CD14-positive monocyte (primary cell): ENCODE results near the gene ASCC1. TPM values are rescaled to one million over a fixed set of nuclear protein-coding genes. Genes with fewer than 3 reads are reported as not detected.

Source experiments
- DNase-seq, 3 donors: peaks; one replicate each; pipeline ENCODE4 v3.0.0-alpha.2; 2011 to 2022
- H2AFZ ChIP-seq: 2 replicates; pipeline ENCODE4 v1.6.0; 2012; ENCODE audit warnings: mild to moderate bottlenecking, low read depth, low read length, inconsistent platforms; ENCODE audit not compliant: insufficient read depth, poor library complexity, severe bottlenecking
- H3K27ac ChIP-seq, 2 donors: 1 replicate in 1 of 2; 2 replicates in 1 of 2; pipeline ENCODE4 v1.5.1; 2012 to 2013; ENCODE audit warnings: low read length in 2 of 2, control low read depth in 1 of 2, inconsistent platforms in 1 of 2, low read depth in 1 of 2, mild to moderate bottlenecking in 1 of 2
- H3K27me3 ChIP-seq, 2 donors: one replicate each; pipeline versions ENCODE4 v1.6.0 to v1.6.1; 2011 to 2013; ENCODE audit warnings: low read length in 2 of 2; ENCODE audit not compliant: control insufficient read depth in 2 of 2, insufficient read depth in 2 of 2
- H3K36me3 ChIP-seq, 2 donors: replicated peaks in 1 of 2; 1 replicate in 1 of 2; 2 replicates in 1 of 2; pipeline versions ENCODE4 v1.5.1 to v1.6.1; 2012 to 2013; ENCODE audit warnings: low read length in 2 of 2, control low read depth in 1 of 2, inconsistent platforms in 1 of 2, mild to moderate bottlenecking in 1 of 2; ENCODE audit not compliant: insufficient read depth in 2 of 2, control insufficient read depth in 1 of 2
- H3K4me1 ChIP-seq, 2 donors: 1 replicate in 1 of 2; 2 replicates in 1 of 2; pipeline versions ENCODE4 v1.5.1 to v1.6.1; 2012 to 2013; ENCODE audit warnings: low read length in 2 of 2, control low read depth in 1 of 2, inconsistent platforms in 1 of 2, mild to moderate bottlenecking in 1 of 2, moderate library complexity in 1 of 2; ENCODE audit not compliant: insufficient read depth in 2 of 2, control insufficient read depth in 1 of 2
- H3K4me2 ChIP-seq: replicated peaks from 2 replicates; pipeline ENCODE3; 2012; ENCODE audit warnings: low read length, moderate library complexity, mild to moderate bottlenecking; ENCODE audit not compliant: poor library complexity, severe bottlenecking; ENCODE audit errors: extremely low read depth
- H3K4me3 ChIP-seq, 3 experiments: fragments of 200-600 bp in 1 of 3; sonication (generic) in 1 of 3; replicated peaks in 1 of 3; 1 replicate in 2 of 3; 2 replicates in 1 of 3; pipeline ENCODE4 v1.5.1; 2011 to 2013; ENCODE audit warnings: low read length in 3 of 3, mild to moderate bottlenecking in 3 of 3, control low read depth in 2 of 3, low read depth in 2 of 3, inconsistent platforms in 1 of 3, moderate library complexity in 1 of 3
- H3K79me2 ChIP-seq: 2 replicates; pipeline ENCODE4 v1.6.0; 2012; ENCODE audit warnings: mild to moderate bottlenecking, control low read depth, inconsistent platforms, low read length, moderate library complexity; ENCODE audit not compliant: insufficient read depth
- H3K9ac ChIP-seq: 2 replicates; pipeline ENCODE4 v1.6.0; 2017; ENCODE audit warnings: low read length, mild to moderate bottlenecking; ENCODE audit not compliant: insufficient read depth, poor library complexity, severe bottlenecking
- H3K9me3 ChIP-seq, 2 donors: replicated peaks in 1 of 2; 1 replicate in 1 of 2; 2 replicates in 1 of 2; pipeline versions ENCODE4 v1.5.1 to v1.6.1; 2012 to 2013; ENCODE audit warnings: low read length in 2 of 2, control low read depth in 1 of 2; ENCODE audit not compliant: control insufficient read depth in 1 of 2, insufficient read depth in 1 of 2
- H4K20me1 ChIP-seq: 2 replicates; pipeline ENCODE4 v1.6.0; 2012; ENCODE audit warnings: mild to moderate bottlenecking, low read length, control low read depth, moderate library complexity; ENCODE audit not compliant: insufficient read depth
- H3K27ac Mint-ChIP-seq, 7 donors: one replicate each; pipeline ENCODE4 v1.8.0; 2020; ENCODE audit warnings: mild to moderate bottlenecking in 7 of 7, mixed read lengths in 7 of 7, moderate library complexity in 6 of 7, inconsistent platforms in 2 of 7
- H3K27me3 Mint-ChIP-seq, 3 donors: one replicate each; pipeline ENCODE4 v1.8.0; 2021 to 2022; ENCODE audit warnings: low read depth in 3 of 3, mild to moderate bottlenecking in 3 of 3, mixed read lengths in 3 of 3, moderate library complexity in 3 of 3, inconsistent platforms in 1 of 3
- H3K36me3 Mint-ChIP-seq, 2 donors: one replicate each; pipeline ENCODE4 v1.8.0; 2020; ENCODE audit warnings: mixed read lengths in 2 of 2, inconsistent platforms in 1 of 2, mild to moderate bottlenecking in 1 of 2
- H3K4me1 Mint-ChIP-seq: one replicate; pipeline ENCODE4 v1.8.0; 2020; ENCODE audit warnings: mild to moderate bottlenecking, mixed read lengths
- H3K4me3 Mint-ChIP-seq, 2 donors: one replicate each; pipeline ENCODE4 v1.8.0; 2020; ENCODE audit warnings: mild to moderate bottlenecking in 2 of 2, mixed read lengths in 2 of 2, moderate library complexity in 1 of 2
- H3K9me3 Mint-ChIP-seq, 7 donors: one replicate each; pipeline ENCODE4 v1.8.0; 2020 to 2022; ENCODE audit warnings: mixed read lengths in 7 of 7, mild to moderate bottlenecking in 6 of 7, moderate library complexity in 6 of 7, inconsistent platforms in 2 of 7
- WGBS: methylation state at CpG from one replicate; pipeline ENCODE4 v1.1.5; 2013; ENCODE audit warnings: missing lambda C conversion rate; ENCODE audit not compliant: insufficient coverage; 5-methylcytosine and 5-hydroxymethylcytosine counted together
- intact Hi-C, 2 donors: fragments of 100-400 bp; cut with micrococcal nuclease; formaldehyde crosslinking; loops; one replicate each; pipeline versions ENCODE4 v1.15.0 to v1.15.1; 2023
- polyA plus RNA-seq, 3 donors: library from polyadenylated mRNA; depleted of rRNA in 1 of 3; unstranded in 2 of 3; stranded (reverse) in 1 of 3; fragments of 300-500 nt in 2 of 3; fragments of >200 nt in 1 of 3; fragmentation: Illumina TruSeq in 2 of 3; gene quantifications; 1 replicate in 2 of 3; 2 replicates in 1 of 3; pipeline ENCODE4 v1.2.3, GENCODE V29; 2012 to 2021
- TF ChIP-seq, protein P1 (sequence below): fragments of 200-600 bp; IDR thresholded peaks from one replicate; pipeline ENCODE4 v1.8.0; 2022; ENCODE audit warnings: antibody characterized with exemption, mild to moderate bottlenecking

Gene ASCC1
- polyA plus RNA-seq, 3 donors, result 8.2 to 20.9 (median 17.9) TPM

DNA sequence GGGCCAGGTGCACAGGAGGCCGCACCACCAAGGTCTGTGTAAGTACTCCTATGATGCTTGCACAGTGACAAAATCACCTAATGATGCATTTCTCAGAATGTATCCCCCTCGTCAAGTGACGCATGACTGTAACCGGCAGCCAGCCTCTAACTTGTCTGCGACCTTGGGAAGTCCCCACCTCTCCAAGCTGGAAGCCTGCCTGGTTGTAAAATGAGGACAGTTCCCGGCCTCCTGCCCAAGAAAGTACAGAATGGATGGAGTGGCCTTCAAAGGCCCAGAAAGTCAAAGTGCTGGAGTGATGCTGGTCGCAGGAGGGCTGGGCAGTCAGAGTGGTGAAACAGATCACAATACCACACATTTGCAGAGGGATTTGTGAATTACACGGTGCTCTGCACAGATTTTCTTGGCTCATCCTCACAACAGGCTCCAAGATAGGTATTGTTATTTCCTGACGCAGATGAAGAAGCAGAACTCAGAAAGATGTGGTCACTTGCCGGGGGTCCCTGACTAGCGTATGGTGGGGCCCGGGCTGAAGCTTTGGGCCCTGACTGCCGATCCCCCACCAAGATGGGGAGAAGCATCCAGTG is 150.5 kb downstream of the ASCC1 start:
- no peak overlapping the region for H3K4me3 Mint-ChIP-seq
- no peak overlapping the region for H3K27ac Mint-ChIP-seq
- 95% methylated on average over 11 of the region's 13 CpGs for WGBS
- Histone ChIP-seq H3K27ac (no peak overlapping the region), H3K36me3 (no peaks in the 10 kb centered on the region), H3K4me1 (no peaks in the 10 kb centered on the region), H3K9me3 (no peaks in the 10 kb centered on the region), H3K27me3 (no peaks in the 10 kb centered on the region), H3K4me2 (no peak overlapping the region), H4K20me1 (no peaks in the 10 kb centered on the region), H3K4me3 (no peak overlapping the region), H2AFZ (no peak overlapping the region), H3K79me2 (no peaks in the 10 kb centered on the region), H3K9ac (no peak overlapping the region)
- peaks cover 0 to 1% (median 0%) of the 10 kb centered on the region in 3 donors for H3K27me3 Mint-ChIP-seq
- no peak for DNase-seq
- no peaks in the 10 kb centered on the region for H3K4me1 Mint-ChIP-seq
- H3K36me3 Mint-ChIP-seq, result no peaks in the 10 kb centered on the region
- TF ChIP-seq, protein P1, sequence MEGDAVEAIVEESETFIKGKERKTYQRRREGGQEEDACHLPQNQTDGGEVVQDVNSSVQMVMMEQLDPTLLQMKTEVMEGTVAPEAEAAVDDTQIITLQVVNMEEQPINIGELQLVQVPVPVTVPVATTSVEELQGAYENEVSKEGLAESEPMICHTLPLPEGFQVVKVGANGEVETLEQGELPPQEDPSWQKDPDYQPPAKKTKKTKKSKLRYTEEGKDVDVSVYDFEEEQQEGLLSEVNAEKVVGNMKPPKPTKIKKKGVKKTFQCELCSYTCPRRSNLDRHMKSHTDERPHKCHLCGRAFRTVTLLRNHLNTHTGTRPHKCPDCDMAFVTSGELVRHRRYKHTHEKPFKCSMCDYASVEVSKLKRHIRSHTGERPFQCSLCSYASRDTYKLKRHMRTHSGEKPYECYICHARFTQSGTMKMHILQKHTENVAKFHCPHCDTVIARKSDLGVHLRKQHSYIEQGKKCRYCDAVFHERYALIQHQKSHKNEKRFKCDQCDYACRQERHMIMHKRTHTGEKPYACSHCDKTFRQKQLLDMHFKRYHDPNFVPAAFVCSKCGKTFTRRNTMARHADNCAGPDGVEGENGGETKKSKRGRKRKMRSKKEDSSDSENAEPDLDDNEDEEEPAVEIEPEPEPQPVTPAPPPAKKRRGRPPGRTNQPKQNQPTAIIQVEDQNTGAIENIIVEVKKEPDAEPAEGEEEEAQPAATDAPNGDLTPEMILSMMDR, result no peak
- no peaks in the 10 kb centered on the region for H3K9me3 Mint-ChIP-seq
- intact Hi-C loops, result no loop called here

DNA sequence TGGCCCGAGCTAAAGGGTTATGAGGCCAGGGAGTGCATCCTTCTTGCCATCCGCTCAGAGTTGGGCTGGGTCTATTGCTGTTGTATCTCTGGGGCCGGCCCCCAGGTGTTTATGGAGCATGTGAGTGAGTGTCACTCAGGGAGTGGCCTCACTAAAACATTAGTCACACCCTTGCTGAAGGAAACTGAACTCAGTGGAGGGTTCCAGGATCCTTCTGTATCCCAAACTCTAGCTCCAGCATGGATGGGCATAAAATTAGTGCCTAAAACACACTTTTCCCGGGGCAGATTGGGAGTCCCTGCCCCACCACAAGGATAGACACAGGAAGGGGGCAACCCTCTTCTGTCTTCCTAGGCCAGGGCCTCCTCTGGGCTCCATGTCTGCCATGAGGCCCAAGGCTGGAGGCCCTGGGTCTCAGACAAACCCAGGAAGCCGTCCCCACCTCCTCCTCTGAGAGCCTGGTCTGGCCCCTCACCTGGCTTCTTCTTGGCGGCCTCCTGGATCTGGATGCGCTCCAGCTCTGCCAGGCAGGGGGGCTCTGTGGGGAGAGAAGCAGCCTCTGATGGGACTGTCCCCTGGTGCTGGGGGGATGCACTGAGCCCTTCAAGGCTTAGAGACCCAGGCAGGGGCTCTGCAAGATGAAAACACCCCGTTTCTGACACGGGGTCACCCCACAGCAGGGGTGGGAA is 152.2 kb downstream of the ASCC1 start:
- Histone ChIP-seq H3K36me3 (no peaks in the 10 kb centered on the region), H3K27ac (no peak overlapping the region), H3K79me2 (no peaks in the 10 kb centered on the region), H3K9ac (no peak overlapping the region), H3K4me1 (no peaks in the 10 kb centered on the region), H3K27me3 (no peaks in the 10 kb centered on the region), H3K9me3 (no peaks in the 10 kb centered on the region), H4K20me1 (no peaks in the 10 kb centered on the region), H3K4me3 (no peak overlapping the region), H3K4me2 (no peak overlapping the region), H2AFZ (no peak overlapping the region)
- H3K27me3 Mint-ChIP-seq, result peaks cover 1 to 8% (median 3%) of the 10 kb centered on the region in 3 donors
- no peaks in the 10 kb centered on the region for H3K36me3 Mint-ChIP-seq
- intact Hi-C loops, result no loop called here
- H3K4me3 Mint-ChIP-seq, result no peak overlapping the region
- H3K4me1 Mint-ChIP-seq, result no peaks in the 10 kb centered on the region
- TF ChIP-seq, protein P1, result no peak
- H3K27ac Mint-ChIP-seq, result no peak overlapping the region
- no peaks in the 10 kb centered on the region for H3K9me3 Mint-ChIP-seq
- WGBS, result 97% methylated on average over 4 of the region's 9 CpGs
- DNase-seq, result no peak
